HPDE6-E6E7 (cell line): ENCODE measurements around the gene PCGF3.
"Not testable (repeated sequence)": the region's sequence is repeated elsewhere in the genome, so short reads cannot be mapped to it uniquely, and the experiment has no call there.

Experiments
- DNase-seq: peaks from one replicate; pipeline ENCODE4 v3.0.0; 2011; ENCODE audit warnings: missing footprints; ENCODE audit errors: extremely low spot score

PCGF3 gene

DNA sequence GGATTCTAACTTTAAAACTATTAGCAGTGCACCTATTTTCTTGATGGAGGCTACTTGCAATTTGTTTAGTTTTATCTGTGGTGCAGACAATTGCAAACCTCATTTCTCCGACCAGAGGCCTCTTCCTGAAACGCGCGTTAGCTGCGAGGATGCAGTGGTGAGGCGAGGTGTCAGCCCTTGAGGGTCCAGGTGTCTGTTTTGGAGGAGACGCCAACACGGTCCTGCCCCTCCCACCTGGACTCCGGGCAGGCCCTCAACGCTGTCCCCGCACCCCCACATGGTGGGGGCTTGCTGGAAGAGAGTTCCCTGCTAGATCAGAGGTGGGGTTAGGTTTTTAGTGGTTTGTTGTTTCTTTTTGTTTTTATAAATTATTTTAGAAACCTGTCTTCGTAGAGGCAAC is 34.4 kb downstream of the PCGF3 start:
- no peak for DNase-seq

GRCh38 chr4:740656-741282 is 35.1 kb downstream of the PCGF3 start:
- DNase-seq, result no peak

DNA sequence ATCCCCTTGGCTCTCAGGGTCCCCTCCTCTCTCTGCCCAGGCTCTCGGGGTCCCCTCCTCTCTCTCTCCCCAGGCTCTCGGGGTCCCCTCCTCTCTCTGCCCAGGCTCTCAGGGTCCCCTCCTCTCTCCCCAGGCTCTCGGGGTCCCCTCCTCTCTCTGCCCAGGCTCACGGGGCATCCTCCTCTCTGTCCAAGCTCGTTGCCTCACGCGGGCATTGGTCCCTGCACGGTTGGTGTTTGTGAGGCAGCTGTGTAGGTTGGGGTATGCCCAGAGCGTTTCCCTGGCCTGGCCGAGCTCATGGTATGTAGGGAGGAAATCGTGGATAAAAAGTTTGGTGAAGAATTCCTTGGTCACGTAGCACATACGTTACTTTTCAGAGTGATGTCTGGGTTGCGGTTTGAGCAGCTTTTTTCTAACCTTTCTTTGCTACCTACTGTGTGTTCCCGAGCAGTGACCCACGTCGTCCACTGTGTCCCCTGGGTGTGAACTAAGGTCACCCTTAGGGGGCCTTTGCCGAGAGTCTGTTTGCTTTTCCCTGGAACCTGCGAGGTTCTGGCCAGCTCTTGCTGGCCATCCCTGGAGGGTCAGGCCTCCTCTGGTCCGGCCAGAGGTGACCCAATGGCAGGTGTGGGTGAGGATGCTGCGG is 36.6 kb downstream of the PCGF3 start:
- no peak for DNase-seq

- DNase-seq, result peak; percentile 80
These were observed 37.2 kb downstream of the PCGF3 start for GRCh38 chr4:742742-743311.

GRCh38 chr4:743463-744211 is 38.0 kb downstream of the PCGF3 start:
- no peak for DNase-seq

- DNase-seq, result no peak
These were observed 38.7 kb downstream of the PCGF3 start for GRCh38 chr4:744212-744841.

GRCh38 chr4:747546-748170 is 42.0 kb downstream of the PCGF3 start:
- DNase-seq, result no peak

DNA sequence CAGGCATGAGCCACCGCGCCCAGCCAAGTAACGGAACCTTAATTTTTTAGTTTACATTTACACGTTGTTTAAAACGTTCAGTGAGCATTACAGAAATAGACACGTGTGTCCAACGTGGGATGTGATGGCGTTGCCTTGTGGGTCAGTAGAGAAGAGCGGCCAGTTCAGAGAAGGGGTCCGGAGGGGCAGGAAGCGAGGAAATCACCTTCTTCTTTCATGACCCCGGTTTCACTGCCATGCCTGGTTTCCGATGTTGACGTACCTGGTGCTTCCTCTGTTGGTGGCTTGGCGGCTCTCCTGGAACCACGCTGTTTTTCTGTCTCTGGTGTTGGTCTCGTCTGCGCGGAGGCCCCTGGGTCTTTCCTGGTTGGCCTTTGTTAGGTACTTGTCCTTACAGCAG is 42.8 kb downstream of the PCGF3 start:
- no peak for DNase-seq

DNA sequence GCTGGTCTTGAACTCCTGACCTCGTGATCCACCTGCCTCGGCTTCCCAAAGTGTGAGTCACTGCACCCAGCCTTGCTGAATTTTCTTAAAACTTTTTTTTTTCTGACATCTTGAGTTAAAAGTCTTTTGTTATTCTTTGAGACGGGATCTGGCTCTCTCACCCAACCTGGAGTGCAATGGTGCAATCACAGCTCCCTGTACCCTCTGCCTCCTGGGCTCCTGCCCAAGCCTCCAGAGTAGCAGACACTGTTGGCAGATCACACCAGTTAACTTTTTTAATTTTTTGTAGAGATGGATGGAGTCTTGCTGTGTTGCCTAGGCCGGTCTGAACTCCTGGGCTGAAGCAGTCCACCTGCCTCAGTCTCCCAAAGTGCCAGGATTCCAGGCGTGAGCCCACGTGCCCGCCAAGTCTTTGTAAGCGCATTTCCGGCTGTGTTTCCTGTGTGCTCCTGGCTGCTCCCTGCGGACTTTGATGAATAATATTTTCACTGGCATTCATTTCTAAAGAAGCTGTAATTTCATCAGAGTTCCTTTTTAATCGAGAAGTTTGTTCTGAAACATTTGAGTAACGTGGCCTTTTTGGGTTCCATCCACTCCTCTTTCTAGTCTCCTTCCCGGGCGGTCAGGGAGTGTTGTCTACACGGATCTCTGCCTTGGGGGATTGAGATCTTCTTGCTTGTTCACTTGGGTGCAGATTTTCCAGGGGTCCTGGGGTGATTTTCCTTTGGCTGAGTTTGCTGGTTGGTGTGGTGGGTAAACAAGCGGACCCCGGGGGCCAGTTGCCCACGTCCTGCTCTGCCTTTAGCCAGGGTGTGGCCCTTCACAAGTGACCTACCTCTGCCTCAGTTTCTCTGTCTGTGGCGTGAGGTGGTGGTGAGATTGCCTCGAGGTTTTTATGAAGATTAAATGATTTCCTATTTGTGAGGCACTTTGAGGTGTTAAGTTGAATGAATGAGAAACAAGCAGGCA is 44.4 kb downstream of the PCGF3 start:
- DNase-seq, result no peak

- no peak for DNase-seq
These were observed 46.0 kb downstream of the PCGF3 start for GRCh38 chr4:751676-752075.

- DNase-seq, result no peak
These were observed 46.7 kb downstream of the PCGF3 start for GRCh38 chr4:752196-752861.

- DNase-seq, result not testable (repeated sequence)
These were observed 47.6 kb downstream of the PCGF3 start for GRCh38 chr4:753186-753585.

DNA sequence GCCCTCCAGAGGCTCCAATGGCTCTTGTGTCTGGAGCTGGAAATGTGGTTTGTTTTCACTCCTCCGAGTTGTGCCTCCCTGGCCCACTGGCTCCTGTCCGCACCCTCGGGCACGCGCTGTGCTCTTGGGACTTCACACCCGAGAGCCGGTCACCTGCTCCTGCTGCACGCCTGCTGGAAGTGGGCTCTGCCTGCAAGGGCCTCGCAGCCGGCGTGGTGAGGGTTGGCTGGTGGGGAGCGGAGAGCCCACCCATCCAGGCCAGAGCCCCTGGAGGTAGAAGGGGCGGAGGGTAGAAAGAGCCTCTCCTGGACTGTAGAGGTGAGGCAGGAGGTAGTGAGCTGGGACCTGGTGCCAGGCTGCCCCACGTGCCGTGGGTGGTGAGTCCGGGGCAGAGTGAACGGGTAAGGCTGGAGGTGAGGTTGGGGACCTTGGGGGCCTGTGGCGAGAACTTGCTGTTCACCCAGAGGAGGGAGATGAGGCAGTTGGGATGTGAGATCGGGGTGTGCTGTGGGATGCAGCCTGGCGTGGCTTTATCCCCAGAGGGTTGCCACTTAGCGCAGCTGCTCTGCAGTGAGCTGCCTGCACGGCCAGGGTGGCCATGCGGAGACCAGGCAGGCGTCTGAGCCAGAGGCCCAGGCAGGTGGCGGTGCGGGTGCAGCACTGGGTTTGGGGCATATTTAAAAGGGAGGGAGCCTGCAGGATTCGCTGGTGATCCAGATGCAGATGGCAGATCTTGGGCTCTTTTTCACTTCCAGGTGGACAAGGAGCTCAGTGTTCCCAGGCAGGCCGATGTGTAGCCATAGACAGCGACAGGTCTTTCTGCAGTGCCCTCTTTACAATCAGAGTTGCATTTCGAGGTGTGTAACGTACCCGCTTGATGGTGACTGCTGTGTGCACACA is 48.8 kb downstream of the PCGF3 start:
- no peak for DNase-seq

- DNase-seq, result no peak
These were observed 51.5 kb downstream of the PCGF3 start for GRCh38 chr4:757111-757510.

- not testable (repeated sequence) for DNase-seq
These were observed 54.2 kb downstream of the PCGF3 start for GRCh38 chr4:759810-760209.

DNA sequence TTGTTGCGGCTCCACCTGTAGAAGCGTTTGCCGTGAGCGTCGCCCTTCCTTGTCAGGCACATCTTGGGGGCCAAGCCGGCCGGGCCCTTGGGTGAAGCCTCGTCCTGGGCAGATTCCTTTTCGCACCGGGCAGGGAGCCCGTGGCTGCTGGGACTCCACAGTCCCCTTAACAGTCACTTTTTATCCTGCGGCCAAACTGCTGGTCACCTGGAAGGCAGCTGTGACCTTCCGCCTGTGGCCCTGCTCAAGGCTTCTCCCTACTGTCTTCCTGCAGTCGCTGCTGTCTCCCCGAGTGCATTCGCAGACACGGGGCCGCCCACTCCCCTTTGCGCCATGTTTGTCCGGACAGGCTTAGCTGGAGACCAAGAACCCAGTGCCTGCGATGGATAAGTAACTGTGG is 55.0 kb downstream of the PCGF3 start:
- DNase-seq, result no peak

DNA sequence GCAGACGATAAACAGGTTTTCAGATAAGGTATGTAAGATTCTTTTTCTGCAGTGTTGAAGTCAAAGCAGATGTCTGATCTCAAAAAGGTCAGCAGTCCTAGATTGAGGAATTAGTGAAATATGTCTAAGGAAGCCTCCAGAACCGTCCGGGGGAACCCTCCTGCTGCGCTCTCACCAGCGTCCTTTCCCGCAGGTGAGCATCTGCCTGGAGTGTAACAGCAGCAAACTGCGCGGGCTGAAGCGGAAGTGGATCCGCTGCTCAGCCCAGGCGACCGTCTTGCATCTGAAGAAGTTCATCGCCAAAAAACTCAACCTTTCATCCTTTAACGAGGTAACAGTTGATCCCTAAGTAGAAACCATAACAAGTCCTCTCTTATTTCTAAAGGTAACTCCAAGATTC is 55.5 kb downstream of the PCGF3 start:
- DNase-seq, result no peak

DNA sequence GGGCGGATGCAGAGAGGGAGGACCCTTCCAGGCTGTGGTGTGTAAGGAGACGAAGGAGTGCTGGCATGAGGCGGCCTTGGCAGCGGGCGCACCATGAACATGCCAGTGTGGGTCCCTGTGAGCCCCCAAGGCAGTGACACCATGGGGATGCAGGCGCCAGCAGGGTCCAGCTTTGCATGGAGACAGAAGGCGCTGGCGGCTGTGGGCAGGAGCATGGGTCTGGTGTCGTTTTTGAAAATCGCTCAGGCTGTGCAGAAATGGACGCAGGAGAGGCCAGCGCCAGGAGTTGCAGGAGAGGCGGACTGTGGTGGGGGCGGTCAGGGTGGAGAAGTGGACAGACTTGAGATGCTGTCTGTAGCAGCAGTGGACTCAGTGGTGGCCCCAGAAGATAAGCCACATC is 56.1 kb downstream of the PCGF3 start:
- DNase-seq, result no peak
